Activated CD8-positive, alpha-beta memory T cell treated with anti-CD3 and anti-CD28 coated beads, Interleukin-2, amount 50 U/mL, for 48 hours (primary cell): ENCODE measurements around the gene VPS16.

ENCODE experiments used
- DNase-seq: peaks from one replicate; pipeline ENCODE4 v3.0.0-alpha.2; 2020

The VPS16 gene

GRCh38 chr20:2903686-2904085, 63.1 kb downstream of the VPS16 start:
- DNase-seq: no peak

- DNase-seq: no peak
Observed at GRCh38 chr20:2907519-2907918, 67.0 kb downstream of the VPS16 start.

- no peak for DNase-seq
Observed at GRCh38 chr20:2909953-2910352, 69.4 kb downstream of the VPS16 start.

- DNase-seq: no peak
Observed at GRCh38 chr20:2911200-2911599, 70.7 kb downstream of the VPS16 start.

- DNase-seq: no peak
Observed at GRCh38 chr20:2914160-2914559, 73.6 kb downstream of the VPS16 start.
